K562 (cell line): ENCODE measurements around the gene SRI. TPM values are rescaled to one million over a fixed set of nuclear protein-coding genes. Genes with fewer than 3 reads are reported as not detected.

Experiments
- ATAC-seq: fragments of 200-7000 bp; cut with Tn5 transposase; 3 replicates; pipeline ENCODE4 v1.9.1; 2020; ENCODE audit warnings: moderate library complexity
- BruUV-seq: library from RNA; stranded (reverse); fragments of 400-500 nt; replicated peaks from 2 replicates; lab custom pipeline; 2021; lab: Mats Ljungman, UMichigan
- CTCF ChIA-PET: fragments of 300-600 bp; formaldehyde crosslinking; extraction: SDS; loops from one replicate; lab custom pipeline; 2021; ENCODE audit warnings: low intra/inter-chr PET ratio; lab: Yijun Ruan, JAX
- POLR2A ChIA-PET: fragments of 300-600, 350-650 bp; sonication (Branson Sonifier 250); formaldehyde crosslinking; extraction: SDS; loops from one replicate; lab custom pipeline; 2021; ENCODE audit warnings: antibody characterized with exemption, inconsistent platforms; lab: Yijun Ruan, JAX
- DNase-seq, 4 experiments: peaks; one replicate each; pipeline versions ENCODE4 v3.0.0 to v3.0.0-alpha.2; 2011 to 2018; ENCODE audit warnings: low spot score in 3 of 4, mixed read lengths in 3 of 4; ENCODE audit errors: extremely low read depth in 1 of 4
- FAIRE-seq: peaks from 2 replicates; lab custom pipeline; 2011; peaks lifted over from hg19 to GRCh38; lab: Jason Lieb, UNC
- H2AFZ ChIP-seq: 2 replicates; pipeline ENCODE4 v1.6.0; 2011; ENCODE audit warnings: low read depth, low read length, control low read depth, inconsistent platforms
- H3K27ac ChIP-seq: fragments of 200-600 bp; 3 replicates; pipeline ENCODE4 v1.8.0; 2011; ENCODE audit warnings: low read depth, mild to moderate bottlenecking, control low read depth, inconsistent platforms, low read length, moderate library complexity, mixed read lengths; ENCODE audit errors: extremely low read depth
- H3K27me3 ChIP-seq, 2 experiments: fragments of 300-600 bp in 1 of 2; 2 replicates in 1 of 2; 3 replicates in 1 of 2; pipeline versions ENCODE4 v1.6.0 to v1.8.0; 2011; ENCODE audit warnings: inconsistent platforms in 2 of 2, low read length in 2 of 2, mild to moderate bottlenecking in 1 of 2, mixed read lengths in 1 of 2, moderate library complexity in 1 of 2; ENCODE audit not compliant: control insufficient read depth in 2 of 2, insufficient read depth in 2 of 2
- H3K36me3 ChIP-seq: fragments of 300-600 bp; 3 replicates; pipeline ENCODE4 v1.8.0; 2011; ENCODE audit warnings: mild to moderate bottlenecking, low read length, inconsistent platforms; ENCODE audit not compliant: control insufficient read depth, insufficient read depth
- H3K4me1 ChIP-seq, 2 experiments: fragments of 200-600 bp in 1 of 2; replicated peaks in 1 of 2; 2 replicates in 1 of 2; 3 replicates in 1 of 2; pipeline versions ENCODE4 v1.5.1 to v1.8.0; 2011; ENCODE audit warnings: inconsistent platforms in 2 of 2, low read length in 2 of 2, mild to moderate bottlenecking in 1 of 2, mixed read lengths in 1 of 2, moderate library complexity in 1 of 2; ENCODE audit not compliant: control insufficient read depth in 2 of 2, insufficient read depth in 2 of 2
- H3K4me2 ChIP-seq: 2 replicates; pipeline ENCODE4 v1.6.1; 2011; ENCODE audit warnings: low read length, control low read depth, inconsistent platforms, mixed read lengths; ENCODE audit not compliant: insufficient read depth
- H3K4me3 ChIP-seq: fragments of 200-600 bp; sonication (generic), shearing (Covaris generic); 2 replicates; pipeline ENCODE4 v1.5.1; 2016; ENCODE audit warnings: control low read depth, inconsistent platforms
- H3K79me2 ChIP-seq: fragments of 200-600 bp; 3 replicates; pipeline ENCODE4 v1.8.0; 2011; ENCODE audit warnings: low read length, inconsistent platforms; ENCODE audit not compliant: control insufficient read depth, insufficient read depth
- H3K9ac ChIP-seq, 2 experiments: 2 replicates each; pipeline versions ENCODE4 v1.6.0 to v1.6.1; 2011; ENCODE audit warnings: low read depth in 2 of 2, low read length in 2 of 2, control low read depth in 1 of 2, inconsistent platforms in 1 of 2, mild to moderate bottlenecking in 1 of 2, mixed read lengths in 1 of 2; ENCODE audit not compliant: insufficient read depth in 1 of 2
- H3K9me1 ChIP-seq: one replicate; pipeline ENCODE4 v1.6.0; 2011; ENCODE audit warnings: inconsistent platforms, mild to moderate bottlenecking, low read length, moderate library complexity; ENCODE audit not compliant: control insufficient read depth, insufficient read depth
- H3K9me3 ChIP-seq: replicated peaks from 2 replicates; pipeline ENCODE4 v1.5.1; 2011; ENCODE audit warnings: low read depth, low read length, inconsistent platforms; ENCODE audit not compliant: control insufficient read depth, insufficient read depth
- H4K20me1 ChIP-seq: replicated peaks from 2 replicates; pipeline ENCODE4 v1.6.1; 2011; ENCODE audit warnings: low read length, inconsistent platforms, mixed read lengths; ENCODE audit not compliant: control insufficient read depth, insufficient read depth
- ASH1L ChIP-seq: fragments of 450-650 bp; IDR thresholded peaks from 2 replicates; pipeline ENCODE4 v1.6.1; 2018; ENCODE audit warnings: borderline replicate concordance, mild to moderate bottlenecking, low read depth; ENCODE audit not compliant: partially characterized antibody
- GABPB1 ChIP-seq: sonication (generic); formaldehyde crosslinking; IDR thresholded peaks from 2 replicates; pipeline ENCODE4 v1.8.0; 2022; ENCODE audit warnings: mild to moderate bottlenecking, missing genetic modification reagents
- TOE1 ChIP-seq, 2 experiments: fragments of 450-650 bp in 1 of 2; sonication (generic) in 1 of 2; formaldehyde crosslinking in 1 of 2; IDR thresholded peaks; 2 replicates each; pipeline versions ENCODE4 v1.7.1 to v1.8.0; 2016 to 2022; ENCODE audit warnings: borderline replicate concordance in 2 of 2, mild to moderate bottlenecking in 2 of 2, antibody characterized with exemption in 1 of 2, inconsistent platforms in 1 of 2, low read depth in 1 of 2, missing genetic modification reagents in 1 of 2, moderate library complexity in 1 of 2
- WGBS: fragments of 100-300 bp; shearing (Covaris generic); methylation state at CpG from one replicate; pipeline ENCODE4 v1.1.6; 2016; ENCODE audit warnings: low coverage, mixed read lengths; ENCODE audit not compliant: insufficient coverage; ENCODE audit errors: missing lambda C conversion rate; 5-methylcytosine and 5-hydroxymethylcytosine counted together
- in situ Hi-C: fragments of 300-500 bp; cut with MboI; formaldehyde crosslinking; loops from 4 replicates; pipeline ENCODE4 v1.15.0; 2018; ENCODE audit warnings: inconsistent platforms, mixed read lengths
- intact Hi-C: fragments of 100-400 bp; cut with micrococcal nuclease; formaldehyde crosslinking; loops from 2 replicates; pipeline ENCODE4 v1.14.2; 2022
- polyA plus RNA-seq, 8 experiments: library from polyadenylated mRNA; depleted of rRNA in 4 of 8; stranded (reverse) in 5 of 8; unstranded in 3 of 8; fragments of >200 nt; fragmentation: Nextera tagmentation in 2 of 8; fragmentation: Illumina TruSeq in 1 of 8; extraction: Ambion mirVana in 2 of 8; extraction: Trizol in 1 of 8; gene quantifications; 2 replicates each; pipeline versions ENCODE4 v1.2.1 to v1.2.3, GENCODE V29; 2011 to 2014; ENCODE audit warnings: inconsistent platforms in 1 of 8, missing spikeins in 1 of 8
- total RNA-seq, 7 experiments: library from RNA; depleted of rRNA in 6 of 7; stranded (reverse); fragments of >200 nt in 6 of 7; fragmentation: Illumina TruSeq in 2 of 7; extraction: Trizol in 2 of 7; gene quantifications; 2 replicates each; pipeline versions ENCODE4 v1.2.1 to v1.2.3, GENCODE V29; 2011 to 2021; ENCODE audit warnings: low replicate concordance in 1 of 7
- TF ChIP-seq, protein P1 (sequence below): fragments of 250-450 bp; sonication (Bioruptor Pico); IDR thresholded peaks from 2 replicates; pipeline ENCODE4 v1.9.0; 2021; ENCODE audit warnings: mild to moderate bottlenecking, inconsistent platforms
- TF ChIP-seq, protein P2 (sequence below), 2 experiments: fragments of 200-800 bp in 1 of 2; sonication (Bioruptor generic) in 1 of 2; sonication (generic) in 1 of 2; formaldehyde crosslinking in 1 of 2; IDR thresholded peaks in 1 of 2; conservative IDR thresholded peaks in 1 of 2; 2 replicates each; pipeline versions ENCODE4 v1.5.0 to v1.6.1; 2016 to 2020; ENCODE audit warnings: missing compliant biosample characterization in 1 of 2, missing genetic modification characterization in 1 of 2, missing genetic modification reagents in 1 of 2
- TF ChIP-seq, protein P3 (sequence below), 2 experiments: fragments of 250-450 bp in 1 of 2; fragments of 450-650 bp in 1 of 2; sonication (Bioruptor Pico) in 1 of 2; IDR thresholded peaks; 2 replicates each; pipeline versions ENCODE4 v1.6.1 to v1.8.0; 2016 to 2021; ENCODE audit warnings: mild to moderate bottlenecking in 2 of 2, moderate library complexity in 2 of 2, missing compliant biosample characterization in 1 of 2, missing genetic modification characterization in 1 of 2
- TF ChIP-seq, protein P4 (sequence below): fragments of 450-650 bp; IDR thresholded peaks from 2 replicates; pipeline ENCODE4 v1.6.1; 2016; ENCODE audit warnings: mild to moderate bottlenecking
- TF ChIP-seq, protein P5 (sequence below): fragments of 450-650 bp; formaldehyde crosslinking; IDR thresholded peaks from 2 replicates; pipeline ENCODE4 v1.4.0; 2020; ENCODE audit warnings: mild to moderate bottlenecking

Gene SRI
- total and polyA plus RNA-seq, 9 of the 15 experiments (the other 6 are each of a cell fraction or from before 2014, with no cell fraction given), result 56.4 to 158 (median 119) TPM

DNA sequence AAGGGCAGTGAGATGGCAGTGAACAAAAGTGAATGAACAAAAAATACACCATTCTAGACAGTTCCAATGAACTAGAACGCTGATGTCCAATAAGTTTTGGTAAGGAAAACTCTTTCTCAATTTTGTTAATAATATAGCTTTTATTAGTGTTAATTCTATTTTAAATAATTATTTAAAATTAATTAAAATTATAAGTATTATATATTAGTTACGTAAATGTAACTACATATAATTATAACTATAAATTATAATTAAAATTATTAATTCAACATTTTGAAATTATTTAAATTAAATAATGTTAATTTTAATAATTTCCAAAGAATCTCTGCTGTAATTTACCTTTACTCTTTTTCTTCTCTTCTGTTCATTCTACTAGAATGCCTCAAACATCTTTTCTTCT is 5.4 kb downstream of the SRI start (continued):
- TF ChIP-seq, protein P1, sequence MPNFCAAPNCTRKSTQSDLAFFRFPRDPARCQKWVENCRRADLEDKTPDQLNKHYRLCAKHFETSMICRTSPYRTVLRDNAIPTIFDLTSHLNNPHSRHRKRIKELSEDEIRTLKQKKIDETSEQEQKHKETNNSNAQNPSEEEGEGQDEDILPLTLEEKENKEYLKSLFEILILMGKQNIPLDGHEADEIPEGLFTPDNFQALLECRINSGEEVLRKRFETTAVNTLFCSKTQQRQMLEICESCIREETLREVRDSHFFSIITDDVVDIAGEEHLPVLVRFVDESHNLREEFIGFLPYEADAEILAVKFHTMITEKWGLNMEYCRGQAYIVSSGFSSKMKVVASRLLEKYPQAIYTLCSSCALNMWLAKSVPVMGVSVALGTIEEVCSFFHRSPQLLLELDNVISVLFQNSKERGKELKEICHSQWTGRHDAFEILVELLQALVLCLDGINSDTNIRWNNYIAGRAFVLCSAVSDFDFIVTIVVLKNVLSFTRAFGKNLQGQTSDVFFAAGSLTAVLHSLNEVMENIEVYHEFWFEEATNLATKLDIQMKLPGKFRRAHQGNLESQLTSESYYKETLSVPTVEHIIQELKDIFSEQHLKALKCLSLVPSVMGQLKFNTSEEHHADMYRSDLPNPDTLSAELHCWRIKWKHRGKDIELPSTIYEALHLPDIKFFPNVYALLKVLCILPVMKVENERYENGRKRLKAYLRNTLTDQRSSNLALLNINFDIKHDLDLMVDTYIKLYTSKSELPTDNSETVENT (CRISPR knock-in tag), result no peak
- TF ChIP-seq, protein P2, sequence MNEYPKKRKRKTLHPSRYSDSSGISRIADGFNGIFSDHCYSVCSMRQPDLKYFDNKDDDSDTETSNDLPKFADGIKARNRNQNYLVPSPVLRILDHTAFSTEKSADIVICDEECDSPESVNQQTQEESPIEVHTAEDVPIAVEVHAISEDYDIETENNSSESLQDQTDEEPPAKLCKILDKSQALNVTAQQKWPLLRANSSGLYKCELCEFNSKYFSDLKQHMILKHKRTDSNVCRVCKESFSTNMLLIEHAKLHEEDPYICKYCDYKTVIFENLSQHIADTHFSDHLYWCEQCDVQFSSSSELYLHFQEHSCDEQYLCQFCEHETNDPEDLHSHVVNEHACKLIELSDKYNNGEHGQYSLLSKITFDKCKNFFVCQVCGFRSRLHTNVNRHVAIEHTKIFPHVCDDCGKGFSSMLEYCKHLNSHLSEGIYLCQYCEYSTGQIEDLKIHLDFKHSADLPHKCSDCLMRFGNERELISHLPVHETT (CRISPR knock-in tag; conservative IDR thresholded peaks at IDR 0.05 in 1 of 2, IDR thresholded peaks at IDR 0.05 in 1 of 2), result no peak
- TF ChIP-seq, protein P3, sequence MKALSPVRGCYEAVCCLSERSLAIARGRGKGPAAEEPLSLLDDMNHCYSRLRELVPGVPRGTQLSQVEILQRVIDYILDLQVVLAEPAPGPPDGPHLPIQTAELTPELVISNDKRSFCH (CRISPR knock-in tag; IDR thresholded peaks at IDR 0.05), result no peak
- TF ChIP-seq, protein P3 (tag; IDR thresholded peaks at IDR 0.05), result no peak

DNA sequence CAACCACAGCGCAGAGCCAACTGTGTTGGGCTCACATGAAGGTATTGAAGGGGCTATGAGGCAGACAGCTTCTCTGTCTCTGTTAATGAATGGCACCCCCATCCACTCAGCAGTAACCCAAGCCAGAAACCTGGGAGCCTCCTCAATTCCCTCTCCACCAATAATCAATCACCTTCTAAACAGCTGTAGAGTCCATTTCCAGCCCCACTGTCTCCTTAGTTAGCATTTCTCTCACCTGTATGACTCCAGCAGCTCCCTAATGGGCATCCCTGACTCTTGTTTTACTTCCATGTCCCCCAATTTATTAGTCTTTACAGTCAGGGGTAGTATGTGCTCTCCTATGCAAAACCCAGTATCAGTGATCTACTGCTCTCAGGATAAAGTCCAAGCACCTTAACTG is 6.9 kb downstream of the SRI start:
- no peak overlapping the region for H3K4me2 ChIP-seq
- peaks cover 9% of the 10 kb centered on the region for H3K79me2 ChIP-seq
- no peak overlapping the region for H3K4me3 ChIP-seq
- no peaks in the 10 kb centered on the region for H4K20me1 ChIP-seq
- in situ Hi-C loops, result no loop called here
- no peak overlapping the region for H3K27ac ChIP-seq
- H3K9me3 ChIP-seq, result no peaks in the 10 kb centered on the region
- peaks cover 0 to 7% of the 10 kb centered on the region in 2 experiments; a peak in 2 of 5 replicates for H3K4me1 ChIP-seq
- DNase-seq, result no peak
- intact Hi-C loops, result loop anchor here (10.0 kb wide), 1 partner anchor 338 kb away; the partner anchor contains the start of genes DBF4 and SLC25A40
- POLR2A ChIA-PET, result no interaction called here
- no peaks in the 10 kb centered on the region for H3K9me1 ChIP-seq
- no peak for ATAC-seq
- no peaks in the 10 kb centered on the region for H3K27me3 ChIP-seq
- CTCF ChIA-PET, result no interaction called here
- BruUV-seq, result no TSS peak
- H3K36me3 ChIP-seq, result peaks cover 75% of the 10 kb centered on the region
- FAIRE-seq, result no peak
- no peak overlapping the region for H2AFZ ChIP-seq
- H3K9ac ChIP-seq, result no peak overlapping the region
- 93% methylated on average over 1 of the region's 1 CpG for WGBS
- no peak for TF ChIP-seq ASH1L
- TF ChIP-seq TOE1 (IDR thresholded peaks at IDR 0.05; ENCODE audit: borderline replicate concordance), result no peak
- no peak for TF ChIP-seq TOE1 (CRISPR knock-in tag; IDR thresholded peaks at IDR 0.05; ENCODE audit: borderline replicate concordance, low read depth)
- TF ChIP-seq, protein P4, sequence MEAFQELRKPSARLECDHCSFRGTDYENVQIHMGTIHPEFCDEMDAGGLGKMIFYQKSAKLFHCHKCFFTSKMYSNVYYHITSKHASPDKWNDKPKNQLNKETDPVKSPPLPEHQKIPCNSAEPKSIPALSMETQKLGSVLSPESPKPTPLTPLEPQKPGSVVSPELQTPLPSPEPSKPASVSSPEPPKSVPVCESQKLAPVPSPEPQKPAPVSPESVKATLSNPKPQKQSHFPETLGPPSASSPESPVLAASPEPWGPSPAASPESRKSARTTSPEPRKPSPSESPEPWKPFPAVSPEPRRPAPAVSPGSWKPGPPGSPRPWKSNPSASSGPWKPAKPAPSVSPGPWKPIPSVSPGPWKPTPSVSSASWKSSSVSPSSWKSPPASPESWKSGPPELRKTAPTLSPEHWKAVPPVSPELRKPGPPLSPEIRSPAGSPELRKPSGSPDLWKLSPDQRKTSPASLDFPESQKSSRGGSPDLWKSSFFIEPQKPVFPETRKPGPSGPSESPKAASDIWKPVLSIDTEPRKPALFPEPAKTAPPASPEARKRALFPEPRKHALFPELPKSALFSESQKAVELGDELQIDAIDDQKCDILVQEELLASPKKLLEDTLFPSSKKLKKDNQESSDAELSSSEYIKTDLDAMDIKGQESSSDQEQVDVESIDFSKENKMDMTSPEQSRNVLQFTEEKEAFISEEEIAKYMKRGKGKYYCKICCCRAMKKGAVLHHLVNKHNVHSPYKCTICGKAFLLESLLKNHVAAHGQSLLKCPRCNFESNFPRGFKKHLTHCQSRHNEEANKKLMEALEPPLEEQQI, result no peak
- TF ChIP-seq GABPB1, result no peak
- TF ChIP-seq, protein P5, sequence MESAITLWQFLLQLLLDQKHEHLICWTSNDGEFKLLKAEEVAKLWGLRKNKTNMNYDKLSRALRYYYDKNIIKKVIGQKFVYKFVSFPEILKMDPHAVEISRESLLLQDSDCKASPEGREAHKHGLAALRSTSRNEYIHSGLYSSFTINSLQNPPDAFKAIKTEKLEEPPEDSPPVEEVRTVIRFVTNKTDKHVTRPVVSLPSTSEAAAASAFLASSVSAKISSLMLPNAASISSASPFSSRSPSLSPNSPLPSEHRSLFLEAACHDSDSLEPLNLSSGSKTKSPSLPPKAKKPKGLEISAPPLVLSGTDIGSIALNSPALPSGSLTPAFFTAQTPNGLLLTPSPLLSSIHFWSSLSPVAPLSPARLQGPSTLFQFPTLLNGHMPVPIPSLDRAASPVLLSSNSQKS (CRISPR knock-in tag), result no peak
